Suppressor macrophage (primary cell): Measurements from ENCODE around the gene FBXO42.
"Not testable (repeated sequence)": the region's sequence is repeated elsewhere in the genome, so short reads cannot be mapped to it uniquely, and the experiment has no call there.

Experiments used
- DNase-seq, 4 experiments: peaks; one replicate each; pipeline ENCODE4 v3.0.0-alpha.2; 2020 to 2022

FBXO42 gene

GRCh38 chr1:16217061-16217785 lies 135.1 kb downstream of the FBXO42 start:
- peak; percentile 97 to 98 (median 98) for DNase-seq

- DNase-seq: peak; percentile 46 to 71 (median 56)
These were observed 136.2 kb downstream of the FBXO42 start for GRCh38 chr1:16215882-16216753.

DNA sequence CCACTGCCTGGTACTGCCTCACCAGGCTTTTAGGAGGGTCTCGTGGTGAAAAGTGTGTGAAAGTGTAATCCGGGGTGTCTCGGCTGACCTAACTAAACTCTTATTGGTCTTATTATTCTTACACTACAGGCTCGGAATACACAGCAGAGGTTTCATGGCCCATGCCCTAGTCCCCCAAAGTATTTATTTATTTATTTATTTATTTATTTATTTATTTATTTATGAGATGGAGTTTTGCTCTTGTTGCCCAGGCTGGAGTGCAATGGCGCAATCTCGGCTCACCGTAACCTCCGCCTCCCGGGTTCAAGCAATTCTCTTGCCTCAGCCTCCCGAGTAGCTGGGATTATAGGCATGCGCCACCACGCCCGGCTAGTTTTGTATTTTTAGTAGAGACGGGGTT lies 137.0 kb downstream of the FBXO42 start:
- DNase-seq: not testable (repeated sequence)

DNA sequence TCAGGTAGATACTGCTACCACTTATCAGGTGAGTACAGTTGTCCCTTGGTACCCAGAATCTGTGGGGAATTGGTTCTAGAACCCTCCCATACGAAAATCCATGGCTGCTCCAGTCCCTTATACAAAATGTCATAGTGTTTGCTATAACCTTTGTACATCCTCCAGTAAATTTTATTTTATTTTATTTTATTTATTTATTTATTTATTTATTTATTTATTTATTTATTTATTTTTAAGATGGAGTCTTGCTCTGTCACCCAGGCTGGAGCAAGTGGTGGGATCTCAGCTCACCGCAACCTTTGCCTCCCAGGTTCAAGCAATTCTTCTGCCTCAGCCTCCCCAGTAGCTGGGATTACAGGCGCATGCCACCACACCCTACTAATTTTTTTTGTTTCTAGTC lies 138.7 kb downstream of the FBXO42 start:
- not testable (repeated sequence) for DNase-seq

- no peak for DNase-seq
These were observed 139.3 kb downstream of the FBXO42 start for GRCh38 chr1:16213013-16213412.

GRCh38 chr1:16212251-16212961 lies 139.9 kb downstream of the FBXO42 start, which contains the start of gene ARHGEF19:
Gene ARHGEF19, minus strand, starts transcription at chr1:16212652. Its CDS starts 3,598 bp downstream, at chr1:16209054.
- no peak for DNase-seq

DNA sequence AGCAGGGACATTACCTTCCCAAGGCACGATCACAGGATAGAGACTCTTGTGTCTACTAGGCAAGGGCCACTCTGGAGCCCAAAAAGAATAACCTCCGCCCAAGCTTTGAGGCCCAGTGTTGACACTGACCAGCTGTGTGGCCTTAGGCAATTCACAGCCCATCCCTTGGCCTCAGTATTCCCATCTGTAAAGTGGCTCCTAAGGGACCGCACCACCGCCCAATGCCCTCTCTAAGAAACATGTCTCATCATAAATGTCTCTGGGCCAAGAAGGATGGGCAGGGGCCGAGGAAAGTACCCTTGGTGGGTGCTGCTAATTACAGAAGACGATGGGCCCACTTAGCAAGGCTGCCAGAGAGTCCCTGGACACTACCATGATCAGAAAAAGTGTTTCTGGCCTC lies 140.5 kb downstream of the FBXO42 start:
- no peak for DNase-seq

DNA sequence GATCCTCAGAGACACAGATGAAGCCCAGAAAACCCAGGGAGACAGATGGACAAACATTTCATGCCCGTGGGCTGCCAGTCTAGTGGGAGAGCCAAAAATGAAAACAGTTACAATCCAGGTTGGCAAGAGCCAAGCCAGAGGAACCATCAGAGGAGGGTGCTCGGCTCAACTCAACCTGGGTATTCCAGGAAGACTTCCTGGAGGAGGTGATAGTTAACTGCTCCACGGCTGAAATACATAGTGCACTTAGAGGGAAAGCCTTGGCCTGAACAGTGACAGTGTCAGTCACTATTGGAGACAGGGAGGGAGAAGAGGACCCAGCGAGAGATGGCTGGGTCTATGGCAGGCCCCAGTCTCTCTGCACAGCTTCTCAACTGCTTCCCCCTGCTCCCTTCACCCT lies 141.7 kb downstream of the FBXO42 start:
- DNase-seq: no peak

DNA sequence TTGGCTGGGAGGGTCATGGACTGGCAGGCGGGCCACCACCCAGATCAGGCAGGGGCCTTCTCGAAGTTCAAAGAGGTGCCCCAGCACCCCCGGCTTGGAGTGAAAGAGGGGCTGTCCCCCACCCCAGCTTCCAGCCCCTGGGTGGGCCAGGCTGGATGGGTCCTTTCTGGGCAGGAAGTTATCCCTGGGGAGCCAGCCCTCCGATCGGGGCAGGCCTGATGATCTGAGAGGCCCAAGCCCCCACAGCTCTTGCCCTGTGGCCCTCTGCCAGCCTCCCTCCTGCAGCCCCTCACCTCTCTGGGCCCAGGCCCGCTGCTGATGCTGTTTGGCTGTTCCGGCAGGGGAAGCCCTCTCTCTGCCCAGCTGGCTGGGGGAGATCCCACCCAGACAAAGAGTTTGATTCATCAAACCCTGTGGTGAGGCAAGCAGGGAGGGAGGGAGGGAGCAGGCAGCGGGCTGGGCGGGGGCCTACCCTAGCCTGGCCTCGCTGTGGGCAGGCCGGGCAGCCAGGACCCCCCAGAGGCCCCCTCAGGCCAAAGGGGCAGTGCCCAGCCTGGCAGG lies 142.4 kb downstream of the FBXO42 start:
- DNase-seq: no peak

DNA sequence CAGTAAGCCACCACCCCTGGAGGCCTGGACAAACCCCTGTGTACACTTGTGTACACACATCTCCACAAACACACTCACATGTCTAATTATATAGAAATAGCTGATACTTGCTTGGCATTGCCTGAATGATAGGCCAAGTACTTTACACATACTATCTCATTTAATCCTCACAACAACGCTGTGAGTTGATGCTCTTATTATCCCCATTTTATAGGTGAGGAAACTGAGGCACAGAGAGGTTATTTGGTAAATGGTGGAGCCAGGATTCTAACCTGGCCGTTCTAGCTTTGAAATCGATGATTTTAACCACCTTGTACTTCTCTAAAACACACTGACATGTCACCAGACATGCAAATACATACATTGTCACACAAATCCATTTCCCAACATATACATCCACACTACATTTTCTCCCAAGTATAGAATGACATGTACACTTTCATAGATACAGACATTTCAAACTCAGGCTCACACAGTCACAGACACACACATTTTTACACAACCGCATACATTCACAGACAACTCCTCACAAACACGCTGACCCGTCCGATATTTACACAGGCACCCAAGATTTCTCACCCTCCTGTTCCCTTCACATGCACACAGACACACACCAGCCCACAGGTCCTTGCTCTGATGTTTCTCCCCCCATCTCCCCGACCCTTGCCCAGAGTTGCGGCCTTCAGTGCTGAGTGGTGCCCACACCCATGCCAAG lies 143.0 kb downstream of the FBXO42 start:
- no peak for DNase-seq

DNA sequence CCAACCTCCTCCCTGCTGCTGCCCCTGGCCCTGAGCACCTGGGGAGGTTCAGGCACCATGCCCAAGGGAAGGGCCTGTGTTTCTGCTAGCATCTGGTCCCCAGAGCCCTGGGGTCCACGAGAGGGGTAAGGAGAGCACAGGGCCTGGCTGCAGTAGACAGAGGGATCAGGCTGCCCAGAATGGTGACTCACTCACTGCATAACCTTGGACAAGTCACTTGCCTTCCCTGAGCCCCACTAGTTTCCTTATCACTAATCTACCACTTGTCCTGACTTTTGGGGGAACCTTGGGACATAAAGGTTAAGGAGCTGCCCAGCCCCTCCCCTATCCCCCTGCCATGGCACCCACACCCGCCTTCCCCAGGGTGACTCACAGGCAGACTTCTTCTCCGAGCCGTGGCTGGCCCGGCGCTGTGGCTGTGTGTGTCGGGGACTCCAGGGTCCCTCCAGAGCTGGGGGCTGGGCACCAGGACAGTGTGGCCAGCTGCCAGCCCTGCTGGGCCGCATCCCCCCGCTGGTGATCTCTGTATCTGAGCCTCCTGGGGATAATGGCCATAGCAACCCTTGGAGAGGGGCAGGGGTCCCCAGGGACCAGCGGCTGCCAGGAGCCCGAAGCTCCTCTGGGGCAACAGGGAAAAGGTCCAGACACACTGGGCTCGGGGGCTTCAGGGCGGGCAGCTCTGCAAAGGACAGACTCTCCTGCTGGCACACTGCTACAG lies 143.9 kb downstream of the FBXO42 start:
- DNase-seq: peak in 1 of 4 experiments; percentile 9

GRCh38 chr1:16207318-16208269 lies 144.7 kb downstream of the FBXO42 start:
- DNase-seq: no peak

DNA sequence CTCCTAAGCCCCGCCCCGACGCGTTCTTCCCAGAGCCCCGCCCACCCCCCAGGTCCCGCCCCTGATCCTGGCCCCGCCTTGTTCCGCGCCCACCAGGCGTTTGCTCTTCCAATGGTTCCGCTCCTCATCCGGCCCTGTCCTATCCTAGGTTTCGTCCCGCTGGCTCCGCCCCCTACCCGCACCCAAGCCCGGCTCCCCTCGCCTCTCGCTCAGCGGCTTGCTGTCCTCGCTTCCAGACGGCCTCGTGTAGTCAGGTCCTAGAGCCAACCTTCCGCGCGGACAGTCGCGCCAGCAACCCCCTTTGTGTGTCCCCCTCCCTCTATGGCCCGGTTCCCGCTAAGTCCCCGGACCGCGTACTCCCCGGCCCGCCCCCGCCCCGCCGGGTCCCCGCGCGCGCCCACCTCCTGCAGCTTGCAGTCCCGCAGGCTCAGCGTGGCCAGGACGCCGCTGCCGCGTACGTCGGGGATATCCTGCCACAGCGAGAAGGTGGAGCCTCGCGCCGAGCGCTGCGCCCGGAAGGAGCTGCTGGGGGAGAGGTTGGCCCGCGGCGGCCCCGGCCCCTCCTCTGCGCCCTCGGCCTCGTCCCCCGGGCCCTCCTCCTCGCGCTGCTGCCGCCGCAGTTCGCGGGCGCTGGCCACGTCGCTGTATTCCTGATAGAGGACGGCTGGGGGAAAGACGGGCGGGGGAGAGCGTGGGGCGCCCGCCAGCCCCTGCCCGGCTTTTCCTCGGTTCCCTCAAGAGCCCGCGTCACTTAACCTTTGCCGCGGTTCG lies 145.5 kb downstream of the FBXO42 start:
- peak; percentile 97 to 99 (median 98) for DNase-seq

GRCh38 chr1:16205891-16206546 lies 146.3 kb downstream of the FBXO42 start:
- DNase-seq: no peak

DNA sequence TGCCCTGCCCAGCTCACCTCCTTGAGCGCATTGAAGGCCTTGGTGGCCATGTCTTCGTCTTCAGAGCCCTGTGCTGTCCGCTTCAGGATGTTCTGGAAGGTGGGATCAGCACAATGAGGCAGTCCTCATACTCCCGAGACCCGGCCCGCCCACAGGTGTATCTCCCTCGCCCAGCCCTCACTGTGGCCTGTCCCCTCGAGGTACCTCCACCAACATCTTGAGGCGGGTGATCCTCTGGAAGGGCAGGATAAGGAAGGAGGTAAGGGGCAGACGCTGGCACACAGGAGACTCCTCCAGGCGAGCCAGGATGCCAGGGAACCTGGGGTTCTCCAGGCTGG lies 147.0 kb downstream of the FBXO42 start:
- DNase-seq: no peak

GRCh38 chr1:16204634-16205333 lies 147.5 kb downstream of the FBXO42 start:
- DNase-seq: no peak

DNA sequence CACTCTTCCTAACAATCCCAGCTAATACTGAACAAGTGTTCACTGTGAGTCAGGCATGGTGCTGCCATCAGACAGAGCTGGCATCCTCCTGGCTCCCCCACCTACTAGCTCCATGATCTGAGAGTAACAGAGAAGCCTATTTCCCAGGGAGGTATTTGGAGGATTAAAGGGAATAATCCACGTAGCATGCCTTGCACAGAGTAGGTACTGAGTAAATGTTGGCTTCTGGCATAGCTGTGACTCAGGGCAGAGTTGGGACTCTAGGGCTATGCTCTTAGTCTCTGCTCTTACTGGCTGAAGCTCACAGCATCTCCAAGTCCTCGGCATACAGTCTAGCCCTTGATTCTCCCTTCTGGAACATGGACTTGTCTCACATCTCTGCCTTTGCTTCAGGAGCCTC lies 148.1 kb downstream of the FBXO42 start:
- DNase-seq: no peak

- no peak for DNase-seq
These were observed 148.7 kb downstream of the FBXO42 start for GRCh38 chr1:16203550-16203949.
